Gastrocnemius medialis (tissue), 4 donors: ENCODE data around the gene CCDC82. TPM values are rescaled to one million over a fixed set of nuclear protein-coding genes. Genes with fewer than 3 reads are reported as not detected.

Source experiments
- ATAC-seq, 2 donors: fragments of 150-250 bp; one replicate each; pipeline ENCODE4 v1.9.1; 2016
- DNase-seq, 2 donors: peaks; one replicate each; pipeline ENCODE4 v3.0.0-alpha.2; 2019
- H3K27ac ChIP-seq, 4 donors: fragments of 200-600 bp; sonication (generic); 1 replicate in 1 of 4; 2 replicates in 3 of 4; pipeline ENCODE4 v1.5.1; 2016 to 2018; ENCODE audit warnings: mild to moderate bottlenecking in 2 of 4, moderate library complexity in 1 of 4
- H3K27me3 ChIP-seq, 3 donors: fragments of 200-600 bp; sonication (generic) in 2 of 3; 1 replicate in 1 of 3; 2 replicates in 2 of 3; pipeline versions ENCODE4 v1.5.1 to v1.6.0; 2016 to 2019; ENCODE audit warnings: mild to moderate bottlenecking in 1 of 3, moderate library complexity in 1 of 3
- H3K36me3 ChIP-seq, 2 donors: fragments of 200-600 bp; sonication (generic) in 1 of 2; one replicate each; pipeline ENCODE4 v1.5.1; 2017 to 2018
- H3K4me1 ChIP-seq, 2 donors: fragments of 200-600 bp; sonication (generic) in 1 of 2; one replicate each; pipeline ENCODE4 v1.5.1; 2016 to 2017; ENCODE audit warnings: mild to moderate bottlenecking in 2 of 2
- H3K4me3 ChIP-seq, 4 donors: fragments of 200-600 bp; sonication (generic) in 3 of 4; 1 replicate in 1 of 4; 2 replicates in 3 of 4; pipeline ENCODE4 v1.5.1; 2016 to 2019; ENCODE audit warnings: mild to moderate bottlenecking in 2 of 4
- H3K9me3 ChIP-seq, 3 donors: fragments of 200-600 bp; sonication (generic) in 2 of 3; 1 replicate in 1 of 3; 2 replicates in 2 of 3; pipeline ENCODE4 v1.5.1; 2016 to 2019
- CTCF ChIP-seq, 5 experiments: fragments of 450-650 bp in 3 of 5; fragments of 200-600 bp in 2 of 5; sonication (generic) in 2 of 5; IDR thresholded peaks in 4 of 5; conservative IDR thresholded peaks in 1 of 5; 1 replicate in 4 of 5; 2 replicates in 1 of 5; pipeline ENCODE4 v1.5.1; 2016 to 2019; ENCODE audit warnings: antibody characterized with exemption in 5 of 5, mild to moderate bottlenecking in 3 of 5, moderate library complexity in 3 of 5
- POLR2A ChIP-seq, 2 donors: fragments of 450-650 bp; IDR thresholded peaks; one replicate each; pipeline ENCODE4 v1.6.1; 2017; ENCODE audit warnings: antibody characterized with exemption in 2 of 2, mild to moderate bottlenecking in 2 of 2, moderate library complexity in 2 of 2
- in situ Hi-C, 4 donors: fragments of 200-750 bp; cut with MboI; loops; one replicate each; pipeline versions ENCODE4 v1.15.0 to v1.8.0; 2017; ENCODE audit warnings: low sequenced_read_pairs in 4 of 4
- intact Hi-C: fragments of 100-400 bp; cut with DNase I; formaldehyde crosslinking; loops from one replicate; pipeline ENCODE4 v1.15.1; 2023; ENCODE audit warnings: low total_unique reads
- microRNA counts, 2 donors: library from miRNA; unstranded; fragments of <30 nt; microRNA quantifications; one replicate each; lab custom pipeline; 2016
- microRNA-seq, 2 donors: library from miRNA; unstranded; fragments of <30 nt; microRNA quantifications; one replicate each; pipeline ENCODE4, GENCODE V29; 2016; ENCODE audit warnings: borderline replicate concordance in 2 of 2
- total RNA-seq, 4 donors: library from RNA; depleted of rRNA; stranded (reverse); fragments of >200 nt; gene quantifications; one replicate each; pipeline versions ENCODE4 v1.1.0 to v1.2.3, GENCODE V29; 2016

CCDC82 gene
- total RNA-seq, 4 donors from 2014 or later, result 4.6 to 9.1 (median 6.6) TPM

GRCh38 chr11:96306600-96306932 lies 83.1 kb downstream of the CCDC82 start:
- ATAC-seq, result no peak
- no peaks in the 10 kb centered on the region for H3K27me3 ChIP-seq
- H3K27ac ChIP-seq, result peak overlapping the region; percentile 48 to 70 (median 54)
- TF ChIP-seq CTCF (IDR thresholded peaks at IDR 0.05 in 4 of 5, conservative IDR thresholded peaks at IDR 0.05 in 1 of 5) (no peak), POLR2A (IDR thresholded peaks at IDR 0.05) (no peak)
- peak overlapping the region; percentile 5 to 47 (median 28) for H3K4me3 ChIP-seq
- DNase-seq, result no peak
- intact Hi-C loops (no loop called here), in situ Hi-C loops (no loop called here)
- peaks cover 31 to 34% of the 10 kb centered on the region in 2 donors for H3K4me1 ChIP-seq
- H3K9me3 ChIP-seq, result no peaks in the 10 kb centered on the region
- no peaks in the 10 kb centered on the region for H3K36me3 ChIP-seq

GRCh38 chr11:96306071-96306470 lies 83.6 kb downstream of the CCDC82 start:
- no peaks in the 10 kb centered on the region for H3K36me3 ChIP-seq
- TF ChIP-seq CTCF (IDR thresholded peaks at IDR 0.05 in 4 of 5, conservative IDR thresholded peaks at IDR 0.05 in 1 of 5) (no peak), POLR2A (IDR thresholded peaks at IDR 0.05) (no peak)
- no peak for DNase-seq
- H3K9me3 ChIP-seq, result no peaks in the 10 kb centered on the region
- no peaks in the 10 kb centered on the region for H3K27me3 ChIP-seq
- in situ Hi-C loops (no loop called here), intact Hi-C loops (no loop called here)
- H3K4me3 ChIP-seq, result no peak overlapping the region
- H3K27ac ChIP-seq, result peak overlapping the region; percentile 48 to 70 (median 54)
- peaks cover 26 to 30% of the 10 kb centered on the region in 2 donors for H3K4me1 ChIP-seq
- ATAC-seq, result no peak

- no peak for TF ChIP-seq CTCF (IDR thresholded peaks at IDR 0.05 in 4 of 5, conservative IDR thresholded peaks at IDR 0.05 in 1 of 5)
- no peak for TF ChIP-seq POLR2A (IDR thresholded peaks at IDR 0.05)
- Histone ChIP-seq H3K27ac (no peak overlapping the region), H3K36me3 (no peaks in the 10 kb centered on the region), H3K9me3 (no peaks in the 10 kb centered on the region), H3K27me3 (no peaks in the 10 kb centered on the region), H3K4me3 (no peak overlapping the region), H3K4me1 (peaks cover 20 to 29% of the 10 kb centered on the region in 2 donors)
- DNase-seq (no peak), ATAC-seq (no peak)
- in situ Hi-C loops (no loop called here), intact Hi-C loops (no loop called here)
Observed at GRCh38 chr11:96303980-96304379, 85.7 kb downstream of the CCDC82 start.

GRCh38 chr11:96303064-96303463 lies 86.6 kb downstream of the CCDC82 start:
- peaks cover 20 to 27% of the 10 kb centered on the region in 2 donors for H3K4me1 ChIP-seq
- in situ Hi-C loops, result no loop called here
- peak overlapping the region in 1 of 4 donors; percentile 14 for H3K27ac ChIP-seq

More at GRCh38 chr11:96303064-96303463, 86.6 kb downstream of the CCDC82 start:
- no peak for ATAC-seq
- Histone ChIP-seq H3K4me3 (no peak overlapping the region), H3K9me3 (no peaks in the 10 kb centered on the region), H3K36me3 (no peaks in the 10 kb centered on the region), H3K27me3 (no peaks in the 10 kb centered on the region)
- DNase-seq, result no peak
- intact Hi-C loops, result no loop called here
- TF ChIP-seq CTCF (IDR thresholded peaks at IDR 0.05 in 4 of 5, conservative IDR thresholded peaks at IDR 0.05 in 1 of 5), result no peak
- no peak for TF ChIP-seq POLR2A (IDR thresholded peaks at IDR 0.05)

MicroRNAs within 50 kb of the gene (microRNA counts, 767-probe panel; counts per million panel counts)
- 356 to 448 counts per million in 2 donors for microRNA hsa-miR-1260b (lab: Ali Mortazavi, UCI)

Small RNA genes within 50 kb of the gene (microRNA-seq; reads per million reads assigned to microRNA genes)
- 0 reads per million in 2 donors for gene MIR1260B

Other genes with a start within 250 kb of the CCDC82 start
- 1 to 10 TPM; 4.1 to 6.3 (median 4.8) TPM for gene MAML2, start 46.7 kb downstream of the CCDC82 start, total RNA-seq
- 1 to 10 TPM; 2.9 to 5.8 (median 3.6) TPM for gene JRKL, start 101 bp upstream of the CCDC82 start, total RNA-seq